Stimulated activated CD8-positive, alpha-beta memory T cell treated with anti-CD3 and anti-CD28 coated beads, Interleukin-12 subunit alpha, Interleukin-12 subunit beta, amount 100 ng/mL, for 1 hour (primary cell): ENCODE data around the gene TMTC3.
"Not testable (repeated sequence)": the region's sequence is repeated elsewhere in the genome, so short reads cannot be mapped to it uniquely, and the experiment has no call there.

ENCODE experiments used
- DNase-seq: peaks from one replicate; pipeline ENCODE4 v3.0.0-alpha.2; 2020; ENCODE audit warnings: low read depth

Gene TMTC3

GRCh38 chr12:88141774-88142609 lies at the start of gene TMTC3, which contains the start of gene CEP290:
TMTC3 (plus strand) TSS chr12:88142307; CDS start chr12:88148316, 6,009 bp downstream.
CEP290 (minus strand) TSS chr12:88142088; CDS start chr12:88141307, 781 bp downstream.
- peak; percentile 84 for DNase-seq

- no peak for DNase-seq
These were observed 49.3 kb upstream of the TMTC3 start for GRCh38 chr12:88092771-88093170.

- no peak for DNase-seq
These were observed 48.5 kb upstream of the TMTC3 start for GRCh38 chr12:88093573-88093972.

GRCh38 chr12:88108021-88108420 lies 34.1 kb upstream of the TMTC3 start:
- DNase-seq: no peak

GRCh38 chr12:88111074-88111652 lies 30.9 kb upstream of the TMTC3 start:
- no peak for DNase-seq

GRCh38 chr12:88113871-88114270 lies 28.2 kb upstream of the TMTC3 start:
- no peak for DNase-seq

GRCh38 chr12:88122666-88123065 lies 19.4 kb upstream of the TMTC3 start:
- no peak for DNase-seq

GRCh38 chr12:88127099-88127498 lies 15.0 kb upstream of the TMTC3 start:
- no peak for DNase-seq

GRCh38 chr12:88127855-88128254 lies 14.3 kb upstream of the TMTC3 start:
- no peak for DNase-seq

GRCh38 chr12:88132392-88132791 lies 9.7 kb upstream of the TMTC3 start:
- no peak for DNase-seq

- not testable (repeated sequence) for DNase-seq
These were observed 8.9 kb upstream of the TMTC3 start for GRCh38 chr12:88133181-88133580.

- not testable (repeated sequence) for DNase-seq
These were observed 2.4 kb upstream of the TMTC3 start for GRCh38 chr12:88139711-88140110.

GRCh38 chr12:88141425-88141773 lies 708 bp upstream of the TMTC3 start:
- DNase-seq: no peak

GRCh38 chr12:88142610-88142991 lies 494 bp downstream of the TMTC3 start:
- DNase-seq: peak; percentile 3

GRCh38 chr12:88144037-88144436 lies 1.9 kb downstream of the TMTC3 start:
- DNase-seq: no peak

- no peak for DNase-seq
These were observed 2.7 kb downstream of the TMTC3 start for GRCh38 chr12:88144546-88145468.

GRCh38 chr12:88145567-88146505 lies 3.7 kb downstream of the TMTC3 start:
- no peak for DNase-seq

- no peak for DNase-seq
These were observed 8.0 kb downstream of the TMTC3 start for GRCh38 chr12:88150063-88150462.

- no peak for DNase-seq
These were observed 11.9 kb downstream of the TMTC3 start for GRCh38 chr12:88153959-88154358.

GRCh38 chr12:88156075-88156654 lies 14.1 kb downstream of the TMTC3 start:
- no peak for DNase-seq

- DNase-seq: no peak
These were observed 21.3 kb downstream of the TMTC3 start for GRCh38 chr12:88163371-88163770.
